ENCODE data around the gene SPEN.

Gene SPEN

DNA sequence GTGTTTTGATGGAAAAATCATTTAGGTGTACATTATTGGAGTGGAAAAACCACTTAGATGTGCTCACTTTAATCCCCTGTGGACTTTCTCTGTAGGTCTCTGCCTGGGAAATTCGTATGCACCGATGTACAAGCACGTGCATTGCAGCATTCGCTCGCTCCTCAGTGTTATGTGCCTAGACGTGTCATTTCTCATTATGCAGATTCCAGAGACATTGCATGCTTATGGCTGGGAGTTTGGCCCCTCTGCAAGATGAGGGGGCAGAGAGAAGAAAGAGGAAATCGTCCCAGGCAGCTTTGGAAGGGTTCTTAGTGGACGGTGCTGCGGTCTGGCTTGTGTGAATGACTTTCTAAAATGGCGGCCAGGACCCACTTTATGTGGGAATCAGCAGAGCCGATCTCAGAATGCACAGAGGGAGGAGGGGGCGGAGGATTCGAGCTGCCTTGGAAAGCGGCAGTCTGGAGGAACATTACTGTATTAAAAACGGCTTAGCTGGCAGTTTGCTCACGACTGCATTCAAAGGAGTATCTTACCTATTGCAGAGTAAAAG, 2.3 kb downstream of the SPEN start:
- TF ChIP-seq, protein P1, sequence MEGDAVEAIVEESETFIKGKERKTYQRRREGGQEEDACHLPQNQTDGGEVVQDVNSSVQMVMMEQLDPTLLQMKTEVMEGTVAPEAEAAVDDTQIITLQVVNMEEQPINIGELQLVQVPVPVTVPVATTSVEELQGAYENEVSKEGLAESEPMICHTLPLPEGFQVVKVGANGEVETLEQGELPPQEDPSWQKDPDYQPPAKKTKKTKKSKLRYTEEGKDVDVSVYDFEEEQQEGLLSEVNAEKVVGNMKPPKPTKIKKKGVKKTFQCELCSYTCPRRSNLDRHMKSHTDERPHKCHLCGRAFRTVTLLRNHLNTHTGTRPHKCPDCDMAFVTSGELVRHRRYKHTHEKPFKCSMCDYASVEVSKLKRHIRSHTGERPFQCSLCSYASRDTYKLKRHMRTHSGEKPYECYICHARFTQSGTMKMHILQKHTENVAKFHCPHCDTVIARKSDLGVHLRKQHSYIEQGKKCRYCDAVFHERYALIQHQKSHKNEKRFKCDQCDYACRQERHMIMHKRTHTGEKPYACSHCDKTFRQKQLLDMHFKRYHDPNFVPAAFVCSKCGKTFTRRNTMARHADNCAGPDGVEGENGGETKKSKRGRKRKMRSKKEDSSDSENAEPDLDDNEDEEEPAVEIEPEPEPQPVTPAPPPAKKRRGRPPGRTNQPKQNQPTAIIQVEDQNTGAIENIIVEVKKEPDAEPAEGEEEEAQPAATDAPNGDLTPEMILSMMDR (conservative IDR thresholded peaks at IDR 0.05; ENCODE audit: control insufficient read depth, insufficient read depth, low read depth, low read length): no peak
- H3K4me3 ChIP-seq (ENCODE audit: control insufficient read depth, low read depth, low read length): peak overlapping the region; percentile 77
- peak; percentile 61 for DNase-seq (ENCODE audit: low read depth)

DNA sequence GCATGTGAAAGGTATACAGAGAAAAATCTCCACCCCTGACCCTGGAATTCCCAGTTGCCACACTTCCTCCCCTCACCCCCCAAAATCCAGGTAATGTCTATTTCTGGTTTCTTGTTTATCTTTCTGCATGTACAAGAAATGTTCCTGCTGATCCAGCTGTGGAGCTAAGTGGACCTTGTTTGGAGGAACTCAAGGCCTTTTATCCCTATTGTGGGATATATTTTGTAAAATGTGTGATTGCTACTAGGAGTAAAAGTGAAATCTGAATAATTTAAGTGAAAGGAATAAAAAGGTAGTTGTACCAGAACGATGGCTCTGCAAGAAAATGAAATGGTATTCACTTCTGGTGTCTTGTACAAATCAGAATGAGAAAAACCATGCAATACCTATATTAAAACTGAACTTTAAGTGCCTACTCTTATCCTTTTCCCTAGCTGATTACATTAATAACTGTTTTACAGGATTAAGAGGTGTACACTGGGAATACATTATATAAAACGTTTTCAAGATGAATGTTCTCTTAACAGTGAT, 3.0 kb downstream of the SPEN start:
- no peak for DNase-seq (ENCODE audit: low read depth)
- TF ChIP-seq, protein P1 (conservative IDR thresholded peaks at IDR 0.05; ENCODE audit: control insufficient read depth, insufficient read depth, low read depth, low read length): no peak
- peak overlapping the region; percentile 77 for H3K4me3 ChIP-seq (ENCODE audit: control insufficient read depth, low read depth, low read length)

DNA sequence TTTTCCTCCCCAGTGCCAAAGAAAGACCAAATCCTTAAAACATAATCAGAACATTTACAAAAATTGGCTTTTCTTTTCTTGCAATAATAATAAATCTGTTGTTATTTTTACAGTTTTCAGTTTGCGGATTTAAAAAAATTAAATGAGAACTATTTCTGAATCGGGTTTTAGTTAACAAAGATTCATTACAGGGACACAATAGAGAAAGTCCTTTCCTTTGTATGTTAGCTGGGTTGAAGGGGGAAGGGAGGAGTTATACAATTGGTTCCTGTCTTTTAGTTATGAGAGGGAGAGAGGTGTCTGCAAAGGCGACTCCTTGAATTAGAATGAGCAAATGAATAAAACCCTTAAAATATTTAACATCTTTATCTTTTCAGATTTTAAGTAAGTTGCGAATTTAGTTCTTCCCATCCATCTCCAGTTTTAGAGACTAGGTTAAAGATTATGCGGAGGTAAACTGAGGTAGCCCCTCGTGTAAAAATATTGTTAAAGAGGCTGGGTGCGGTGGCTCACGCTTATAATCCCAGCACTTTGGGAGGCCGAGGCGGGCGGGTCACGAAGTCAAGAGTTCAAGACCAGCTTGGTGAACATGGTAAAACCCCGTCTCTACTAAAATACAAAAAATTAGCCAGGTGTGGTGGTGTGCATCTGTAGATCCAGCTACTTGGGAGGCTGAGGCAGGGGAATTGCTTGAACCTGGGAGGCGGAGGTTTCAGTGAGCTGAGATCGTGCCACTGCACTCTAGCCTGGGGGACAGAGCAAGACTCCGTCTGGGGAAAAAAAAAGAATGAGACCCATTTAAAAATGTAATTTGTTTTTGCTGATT, 3.9 kb downstream of the SPEN start:
- TF ChIP-seq, protein P1 (conservative IDR thresholded peaks at IDR 0.05; ENCODE audit: control insufficient read depth, insufficient read depth, low read depth, low read length): no peak
- H3K4me3 ChIP-seq (ENCODE audit: control insufficient read depth, low read depth, low read length): no peak overlapping the region
- DNase-seq (ENCODE audit: low read depth): no peak

DNA sequence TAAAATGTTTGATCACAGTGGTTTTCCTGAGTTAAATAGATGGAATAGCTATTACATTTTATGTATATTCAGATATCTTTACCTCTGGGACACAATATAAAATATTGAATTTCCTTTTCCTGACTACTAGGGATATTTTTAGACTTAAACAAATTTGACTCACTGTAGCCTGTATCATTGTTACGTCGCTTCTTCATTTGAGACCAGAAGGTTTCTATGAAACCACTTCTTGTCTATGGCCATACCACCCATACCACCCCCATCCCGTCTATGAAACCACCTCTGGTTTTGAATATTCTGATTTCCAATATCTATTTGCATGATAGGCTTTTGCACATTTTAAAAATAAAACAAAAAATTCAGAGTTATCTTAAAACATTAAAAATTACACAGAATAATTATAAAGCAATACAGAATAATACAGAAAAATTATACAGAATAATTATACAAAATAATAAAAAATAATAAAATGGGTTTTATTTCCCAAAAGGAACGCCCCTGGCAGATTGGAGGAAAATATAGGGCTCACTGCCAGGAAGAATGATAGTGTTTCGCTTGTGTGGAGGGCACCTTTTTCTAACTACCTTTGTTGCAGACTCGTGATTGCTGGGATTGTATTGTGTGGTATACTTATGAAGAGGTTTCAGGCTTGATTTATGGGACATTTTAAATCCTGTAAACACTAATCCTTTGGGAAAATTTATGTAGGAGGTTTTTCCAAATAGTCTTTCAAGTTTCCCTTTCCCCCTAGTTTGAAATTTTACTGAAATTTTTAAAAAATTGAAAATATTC, 4.7 kb downstream of the SPEN start:
- H3K4me3 ChIP-seq (ENCODE audit: control insufficient read depth, low read depth, low read length): no peak overlapping the region
- TF ChIP-seq, protein P1 (conservative IDR thresholded peaks at IDR 0.05; ENCODE audit: control insufficient read depth, insufficient read depth, low read depth, low read length): no peak
- no peak for DNase-seq (ENCODE audit: low read depth)

DNA sequence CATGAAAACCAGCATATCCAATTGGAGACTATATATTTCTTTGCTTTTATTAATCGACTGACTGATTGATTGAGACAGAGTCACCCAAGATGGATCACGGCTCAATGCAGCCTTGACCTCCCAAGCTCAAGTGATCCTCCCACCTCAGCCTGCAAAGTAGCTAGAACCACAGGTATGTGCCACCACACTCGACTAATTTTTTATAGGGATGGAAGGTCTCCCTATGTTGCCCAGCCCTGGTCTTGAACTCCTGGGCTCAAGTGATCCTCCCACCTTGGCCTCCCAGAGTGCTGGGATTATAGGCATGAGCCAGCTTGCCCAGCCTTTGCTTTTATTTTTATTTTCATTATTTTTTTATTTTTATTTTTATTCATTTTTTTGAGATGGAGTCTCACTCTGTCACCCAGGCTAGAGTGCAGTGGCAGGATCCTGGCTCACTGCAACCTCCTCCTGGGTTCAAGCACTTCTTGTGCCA, 5.4 kb downstream of the SPEN start:
- TF ChIP-seq, protein P1 (conservative IDR thresholded peaks at IDR 0.05; ENCODE audit: control insufficient read depth, insufficient read depth, low read depth, low read length): no peak
- no peak overlapping the region for H3K4me3 ChIP-seq (ENCODE audit: control insufficient read depth, low read depth, low read length)
- no peak for DNase-seq (ENCODE audit: low read depth)

DNA sequence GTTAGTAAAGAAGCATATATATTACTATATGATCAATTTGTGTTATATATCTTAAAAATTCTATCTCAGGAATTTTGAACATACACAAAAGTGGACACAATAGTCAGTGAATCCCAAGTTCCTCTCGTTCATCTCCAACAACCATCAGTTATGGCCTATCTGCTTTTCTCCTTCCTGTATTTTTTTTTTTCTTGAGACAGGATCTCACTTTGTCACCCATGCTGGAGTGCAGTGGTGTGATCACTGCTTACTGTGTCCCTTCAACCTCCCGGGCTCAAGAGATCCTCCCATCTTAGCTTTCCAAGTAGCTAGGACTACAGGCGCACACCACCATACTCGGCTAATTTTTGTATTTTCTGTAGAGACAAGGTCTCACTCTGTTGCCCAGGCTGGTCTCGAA, 9.4 kb downstream of the SPEN start:
- no peak overlapping the region for H3K4me3 ChIP-seq (ENCODE audit: control insufficient read depth, low read depth, low read length)
- no peak for DNase-seq (ENCODE audit: low read depth)
- TF ChIP-seq, protein P1 (conservative IDR thresholded peaks at IDR 0.05; ENCODE audit: control insufficient read depth, insufficient read depth, low read depth, low read length): no peak
